ENCODE results near the gene RABGAP1L. TPM values are rescaled to one million over a fixed set of nuclear protein-coding genes. Genes with fewer than 3 reads are reported as not detected.

The RABGAP1L gene
- total and polyA plus RNA-seq, 2 donors (not counting 3 experiments of a cell fraction or from before 2014, with no cell fraction given) = 6.4 to 22.2 TPM

GRCh38 chr1:174407665-174408064 lies 248.3 kb downstream of the RABGAP1L start:
- Histone ChIP-seq H4K20me1 (replicated peaks; ENCODE audit: control insufficient read depth, extremely low read depth, insufficient read depth, low read length) (no peaks in the 10 kb centered on the region), H3K27ac (ENCODE audit: insufficient read depth, low read depth, low read length) (no peak overlapping the region), H3K36me3 (ENCODE audit: control insufficient read depth in 2 of 2, extremely low read depth in 1 of 2, insufficient read depth in 2 of 2, low read length in 2 of 2) (no peaks in the 10 kb centered on the region), H3K27me3 (ENCODE audit: control insufficient read depth in 2 of 2, insufficient read depth in 2 of 2, low read length in 2 of 2) (no peaks in the 10 kb centered on the region), H3K4me2 (ENCODE audit: insufficient read depth, low read length) (no peak overlapping the region), H3K4me3 (replicated peaks in 1 of 3; ENCODE audit: insufficient read depth in 1 of 3, low read depth in 1 of 3, low read length in 3 of 3) (no peak overlapping the region), H3K79me2 (ENCODE audit: control insufficient read depth, insufficient read depth, low read length) (no peaks in the 10 kb centered on the region), H3K9me3 (replicated peaks; ENCODE audit: control insufficient read depth, insufficient read depth, low read length) (no peaks in the 10 kb centered on the region), H2AFZ (ENCODE audit: low read depth, low read length) (no peak overlapping the region), H3K9ac (replicated peaks; ENCODE audit: extremely low read depth, insufficient read depth, low read length) (no peak overlapping the region), H3K9me1 (replicated peaks; ENCODE audit: control insufficient read depth, extremely low read depth, insufficient read depth, low read length) (no peaks in the 10 kb centered on the region), H3K4me1 (ENCODE audit: control insufficient read depth, extremely low read depth, insufficient read depth, low read length) (no peaks in the 10 kb centered on the region)
- BruUV-seq (replicated peaks) = no TSS peak
- TF ChIP-seq GATA2 (IDR thresholded peaks at IDR 0.05; ENCODE audit: insufficient read depth, insufficient read length, low read depth, low read length) (no peak), CTCF (IDR thresholded peaks at IDR 0.05; ENCODE audit: extremely low read depth in 1 of 2, insufficient read depth in 1 of 2, low read depth in 1 of 2, low read length in 2 of 2) (no peak), POLR2AphosphoS5 (IDR thresholded peaks at IDR 0.05; ENCODE audit: insufficient read depth, low read depth, low read length) (no peak), EZH2 (IDR thresholded peaks at IDR 0.05; ENCODE audit: borderline replicate concordance, low read depth, low read length, severe bottlenecking) (no peak), JUN (IDR thresholded peaks at IDR 0.05; ENCODE audit: borderline replicate concordance, insufficient read depth, insufficient read length, low read depth) (no peak), FOS (IDR thresholded peaks at IDR 0.05; ENCODE audit: borderline replicate concordance, insufficient read depth, low read length) (no peak), MAX (IDR thresholded peaks at IDR 0.05; ENCODE audit: insufficient read depth, insufficient read length) (no peak), MYC (IDR thresholded peaks at IDR 0.05; ENCODE audit: low read depth, low read length) (no peak), POLR2A (IDR thresholded peaks at IDR 0.05; ENCODE audit: low read depth, low read length) (no peak)
- CTCF ChIA-PET = no interaction called here
- dilution Hi-C loops (cut with MboI; ENCODE audit: extremely low pct_ligation_motif_present, low sequenced_read_pairs) = no loop called here
- FAIRE-seq = no peak
- no peak for DNase-seq (ENCODE audit: low read depth, low spot score)
- intact Hi-C loops (cut with micrococcal nuclease) = no loop called here
- POLR2A ChIA-PET = no interaction called here

Measured in endothelial cell of umbilical vein (primary cell).